GM23338 (cell line): ENCODE data around the gene GYPC. TPM values are rescaled to one million over a fixed set of nuclear protein-coding genes. Genes with fewer than 3 reads are reported as not detected.
"Not testable (repeated sequence)": the region's sequence is repeated elsewhere in the genome, so short reads cannot be mapped to it uniquely, and the experiment has no call there.

Experiments
- ATAC-seq: fragments of 200-7000 bp; cut with Tn5 transposase; 3 replicates; pipeline ENCODE4 v1.9.1; 2020
- DNase-seq: peaks from one replicate; pipeline ENCODE4 v3.0.0-alpha.2; 2015; ENCODE audit warnings: low spot score
- H2AFZ ChIP-seq: fragments of 200-600 bp; sonication (generic); 2 replicates; pipeline ENCODE4 v1.8.0; 2016; ENCODE audit warnings: antibody characterized with exemption, mild to moderate bottlenecking, moderate library complexity
- H3F3A ChIP-seq: fragments of 200-600 bp; sonication (generic); replicated peaks from 2 replicates; pipeline ENCODE4 v1.8.0; 2017; ENCODE audit warnings: antibody characterized with exemption, mixed run types, low read depth
- H3K27ac ChIP-seq: fragments of 200-600 bp; sonication (generic); 2 replicates; pipeline ENCODE4 v1.6.1; 2016; ENCODE audit warnings: low read depth
- H3K27me3 ChIP-seq: fragments of 200-600 bp; sonication (generic); 2 replicates; pipeline ENCODE4 v1.8.0; 2016; ENCODE audit warnings: mild to moderate bottlenecking, mixed run types, moderate library complexity; ENCODE audit not compliant: insufficient read depth
- H3K36me3 ChIP-seq: fragments of 200-600 bp; sonication (generic); 2 replicates; pipeline ENCODE4 v1.8.0; 2016; ENCODE audit warnings: mild to moderate bottlenecking; ENCODE audit not compliant: insufficient read depth
- H3K4me1 ChIP-seq: fragments of 200-600 bp; sonication (generic); 2 replicates; pipeline ENCODE4 v1.8.0; 2016; ENCODE audit warnings: mild to moderate bottlenecking, moderate library complexity; ENCODE audit not compliant: insufficient read depth
- H3K4me2 ChIP-seq: fragments of 200-600 bp; sonication (generic); 2 replicates; pipeline ENCODE4 v1.7.1; 2017; ENCODE audit warnings: mixed run types
- H3K4me3 ChIP-seq: fragments of 200-600 bp; sonication (generic); 2 replicates; pipeline ENCODE4 v1.6.1; 2016; ENCODE audit warnings: mixed run types
- H3K79me2 ChIP-seq: fragments of 200-600 bp; sonication (generic); replicated peaks from 2 replicates; pipeline ENCODE4 v1.8.0; 2017; ENCODE audit warnings: mild to moderate bottlenecking; ENCODE audit not compliant: insufficient read depth
- H3K9me2 ChIP-seq: fragments of 200-600 bp; sonication (generic); 2 replicates; pipeline ENCODE4 v1.8.0; 2017; ENCODE audit not compliant: insufficient read depth
- H4K20me1 ChIP-seq: fragments of 200-600 bp; sonication (generic); replicated peaks from 2 replicates; pipeline ENCODE4 v1.8.0; 2017; ENCODE audit warnings: mild to moderate bottlenecking; ENCODE audit not compliant: insufficient read depth
- H3K27ac Mint-ChIP-seq: 2 replicates; pipeline ENCODE4 v1.8.0; 2020; ENCODE audit warnings: inconsistent platforms, mild to moderate bottlenecking, moderate library complexity, mixed read lengths
- H3K27me3 Mint-ChIP-seq: 3 replicates; pipeline ENCODE4 v1.8.0; 2022; ENCODE audit warnings: low read depth, mild to moderate bottlenecking, moderate library complexity, mixed read lengths, inconsistent platforms; ENCODE audit not compliant: insufficient read depth, poor library complexity
- H3K36me3 Mint-ChIP-seq: 3 replicates; pipeline ENCODE4 v1.8.0; 2021; ENCODE audit warnings: low read depth, mild to moderate bottlenecking, inconsistent platforms, moderate library complexity, mixed read lengths
- H3K4me1 Mint-ChIP-seq: 3 replicates; pipeline ENCODE4 v1.8.0; 2020; ENCODE audit warnings: mild to moderate bottlenecking, inconsistent platforms, mixed read lengths
- H3K4me3 Mint-ChIP-seq: 3 replicates; pipeline ENCODE4 v1.8.0; 2021; ENCODE audit warnings: moderate library complexity, mild to moderate bottlenecking, inconsistent platforms, mixed read lengths
- H3K9me3 Mint-ChIP-seq: 3 replicates; pipeline ENCODE4 v1.8.0; 2020; ENCODE audit warnings: moderate library complexity, mild to moderate bottlenecking, inconsistent platforms, mixed read lengths
- CREB1 ChIP-seq: fragments of 250-450 bp; sonication (Bioruptor Pico); IDR thresholded peaks from 2 replicates; pipeline ENCODE4 v1.5.0; 2020; ENCODE audit warnings: low read depth, mild to moderate bottlenecking, moderate library complexity
- ETS1 ChIP-seq: IDR thresholded peaks from 2 replicates; pipeline ENCODE4 v1.6.1; 2016; ENCODE audit warnings: antibody characterized with exemption
- EZH2 ChIP-seq: fragments of 200-600 bp; sonication (generic); IDR thresholded peaks from one replicate; pipeline ENCODE4 v1.8.0; 2017; ENCODE audit warnings: antibody characterized with exemption, mild to moderate bottlenecking, low read depth; ENCODE audit not compliant: unreplicated experiment
- JUNB ChIP-seq: IDR thresholded peaks from one replicate; pipeline ENCODE4 v1.6.1; 2016; ENCODE audit warnings: antibody characterized with exemption; ENCODE audit not compliant: unreplicated experiment
- NANOG ChIP-seq: IDR thresholded peaks from 2 replicates; pipeline ENCODE4 v1.6.1; 2016; ENCODE audit warnings: antibody characterized with exemption, borderline replicate concordance
- POLR2AphosphoS5 ChIP-seq: IDR thresholded peaks from 2 replicates; pipeline ENCODE4 v1.6.1; 2016; ENCODE audit warnings: antibody characterized with exemption, low read depth
- REST ChIP-seq: IDR thresholded peaks from one replicate; pipeline ENCODE4 v1.6.1; 2018; ENCODE audit warnings: antibody characterized with exemption; ENCODE audit not compliant: unreplicated experiment
- ZNF114 ChIP-seq: fragments of 250-450 bp; sonication (Bioruptor Pico); IDR thresholded peaks from 2 replicates; pipeline ENCODE4 v1.5.0; 2020; ENCODE audit warnings: mild to moderate bottlenecking, moderate library complexity
- polyA plus RNA-seq: library from polyadenylated mRNA; unstranded; fragments of >200 nt; fragmentation: Nextera tagmentation; extraction: Ambion mirVana; gene quantifications from 2 replicates; pipeline ENCODE4 v1.2.1, GENCODE V29; 2016
- total RNA-seq: library from RNA; depleted of rRNA; stranded (reverse); fragments of >200 nt; shearing (Covaris generic); gene quantifications from 2 replicates; pipeline ENCODE4 v1.2.3, GENCODE V29; 2014

The GYPC gene
- total and polyA plus RNA-seq, 2 experiments from 2014 or later = 19.6 to 29.7 TPM

GRCh38 chr2:126688594-126688993 is 32.6 kb downstream of the GYPC start:
- not testable (repeated sequence) for H3K27ac Mint-ChIP-seq, ATAC-seq, H3K4me1 ChIP-seq, H3K27ac ChIP-seq, DNase-seq, H3K4me2 ChIP-seq, H3K4me3 ChIP-seq, H4K20me1 ChIP-seq, H3K4me1 Mint-ChIP-seq, H3K36me3 ChIP-seq, H3K27me3 ChIP-seq, H3K27me3 Mint-ChIP-seq, H3K79me2 ChIP-seq, H2AFZ ChIP-seq, H3K4me3 Mint-ChIP-seq, H3K9me2 ChIP-seq, H3F3A ChIP-seq
- Mint-ChIP-seq H3K9me3 (peaks cover 30% of the 10 kb centered on the region), H3K36me3 (peaks cover 44% of the 10 kb centered on the region)

GRCh38 chr2:126692241-126692640 is 36.3 kb downstream of the GYPC start:
- H3K27me3 ChIP-seq, H3K79me2 ChIP-seq, H3K27ac ChIP-seq, H3K36me3 ChIP-seq, H3K27ac Mint-ChIP-seq, H3K4me2 ChIP-seq, H3K4me3 ChIP-seq, H3F3A ChIP-seq, H4K20me1 ChIP-seq, DNase-seq, H2AFZ ChIP-seq, ATAC-seq, H3K4me1 ChIP-seq, H3K4me1 Mint-ChIP-seq, H3K4me3 Mint-ChIP-seq, H3K9me2 ChIP-seq: not testable (repeated sequence)
- H3K9me3 Mint-ChIP-seq = peaks cover 32% of the 10 kb centered on the region
- H3K27me3 Mint-ChIP-seq = peaks cover 12% of the 10 kb centered on the region
- H3K36me3 Mint-ChIP-seq = peaks cover 58% of the 10 kb centered on the region

- H2AFZ ChIP-seq, H3K4me1 Mint-ChIP-seq, H3K4me3 Mint-ChIP-seq, H3K4me3 ChIP-seq, H3K4me1 ChIP-seq, H3K27ac Mint-ChIP-seq, H4K20me1 ChIP-seq, ATAC-seq, H3K27me3 ChIP-seq, H3K27ac ChIP-seq, H3F3A ChIP-seq, H3K36me3 ChIP-seq, H3K9me2 ChIP-seq, H3K4me2 ChIP-seq, H3K79me2 ChIP-seq, DNase-seq: not testable (repeated sequence)
- H3K9me3 Mint-ChIP-seq = peaks cover 32% of the 10 kb centered on the region
- peaks cover 12% of the 10 kb centered on the region for H3K27me3 Mint-ChIP-seq
- peaks cover 62% of the 10 kb centered on the region for H3K36me3 Mint-ChIP-seq
Observed at GRCh38 chr2:126692934-126693592, 37.1 kb downstream of the GYPC start.

GRCh38 chr2:126696644-126697520 is 40.9 kb downstream of the GYPC start:
- H3K27me3 ChIP-seq = no peaks in the 10 kb centered on the region
- H3K9me2 ChIP-seq = peaks cover 12% of the 10 kb centered on the region; the same call in 1 of the 2 replicates
- Mint-ChIP-seq H3K27ac (no peak overlapping the region), H3K4me3 (no peak overlapping the region), H3K4me1 (peaks cover 23% of the 10 kb centered on the region), H3K27me3 (peaks cover 7% of the 10 kb centered on the region), H3K9me3 (peaks cover 34% of the 10 kb centered on the region), H3K36me3 (peaks cover 49% of the 10 kb centered on the region)
- H3K4me2 ChIP-seq = no peak overlapping the region
- no peaks in the 10 kb centered on the region for H3K36me3 ChIP-seq
- no peak overlapping the region for H2AFZ ChIP-seq
- no peaks in the 10 kb centered on the region for H4K20me1 ChIP-seq
- DNase-seq = no peak
- peaks cover 14% of the 10 kb centered on the region for H3K4me1 ChIP-seq
- H3F3A ChIP-seq = no peaks in the 10 kb centered on the region
- no peak overlapping the region for H3K4me3 ChIP-seq
- H3K79me2 ChIP-seq = no peaks in the 10 kb centered on the region
- no peak overlapping the region for H3K27ac ChIP-seq
- ATAC-seq = no peak
- no peak for TF ChIP-seq JUNB
- no peak for TF ChIP-seq POLR2AphosphoS5
- no peak for TF ChIP-seq EZH2
- TF ChIP-seq REST = no peak
- no peak for TF ChIP-seq NANOG
- no peak for TF ChIP-seq ETS1
- TF ChIP-seq CREB1 (CRISPR knock-in tag) = no peak
- TF ChIP-seq ZNF114 (CRISPR knock-in tag) = no peak
